Vagina (tissue), 2 donors: Measurements from ENCODE around the gene FXR2.
"Not testable (repeated sequence)": the region's sequence is repeated elsewhere in the genome, so short reads cannot be mapped to it uniquely, and the experiment has no call there.

Experiments
- POLR2A ChIP-seq, 2 donors: fragments of 450-650 bp; IDR thresholded peaks; one replicate each; pipeline ENCODE4 v1.6.1; 2017; ENCODE audit warnings: antibody characterized with exemption in 2 of 2, mild to moderate bottlenecking in 2 of 2, moderate library complexity in 2 of 2
- POLR2AphosphoS5 ChIP-seq, 2 donors: sonication (generic); formaldehyde crosslinking; IDR thresholded peaks; one replicate each; pipeline ENCODE4 v1.9.0; 2017; ENCODE audit warnings: antibody characterized with exemption in 2 of 2, mild to moderate bottlenecking in 2 of 2, low read depth in 1 of 2; ENCODE audit not compliant: insufficient read depth in 1 of 2
- TF ChIP-seq, protein P1 (sequence below), 3 experiments: fragments of 450-650 bp in 2 of 3; fragments of 200-600 bp in 1 of 3; sonication (generic) in 1 of 3; IDR thresholded peaks; one replicate each; pipeline ENCODE4 v1.5.1; 2017 to 2019; ENCODE audit warnings: antibody characterized with exemption in 3 of 3, mild to moderate bottlenecking in 2 of 3, moderate library complexity in 2 of 3

GRCh38 chr17:7597561-7597960, 17.1 kb downstream of the FXR2 start:
- TF ChIP-seq, protein P1, sequence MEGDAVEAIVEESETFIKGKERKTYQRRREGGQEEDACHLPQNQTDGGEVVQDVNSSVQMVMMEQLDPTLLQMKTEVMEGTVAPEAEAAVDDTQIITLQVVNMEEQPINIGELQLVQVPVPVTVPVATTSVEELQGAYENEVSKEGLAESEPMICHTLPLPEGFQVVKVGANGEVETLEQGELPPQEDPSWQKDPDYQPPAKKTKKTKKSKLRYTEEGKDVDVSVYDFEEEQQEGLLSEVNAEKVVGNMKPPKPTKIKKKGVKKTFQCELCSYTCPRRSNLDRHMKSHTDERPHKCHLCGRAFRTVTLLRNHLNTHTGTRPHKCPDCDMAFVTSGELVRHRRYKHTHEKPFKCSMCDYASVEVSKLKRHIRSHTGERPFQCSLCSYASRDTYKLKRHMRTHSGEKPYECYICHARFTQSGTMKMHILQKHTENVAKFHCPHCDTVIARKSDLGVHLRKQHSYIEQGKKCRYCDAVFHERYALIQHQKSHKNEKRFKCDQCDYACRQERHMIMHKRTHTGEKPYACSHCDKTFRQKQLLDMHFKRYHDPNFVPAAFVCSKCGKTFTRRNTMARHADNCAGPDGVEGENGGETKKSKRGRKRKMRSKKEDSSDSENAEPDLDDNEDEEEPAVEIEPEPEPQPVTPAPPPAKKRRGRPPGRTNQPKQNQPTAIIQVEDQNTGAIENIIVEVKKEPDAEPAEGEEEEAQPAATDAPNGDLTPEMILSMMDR (IDR thresholded peaks at IDR 0.05): not testable (repeated sequence)
- TF ChIP-seq POLR2A (IDR thresholded peaks at IDR 0.05); POLR2AphosphoS5 (IDR thresholded peaks at IDR 0.05; ENCODE audit: insufficient read depth in 1 of 2, low read depth in 1 of 2): not testable (repeated sequence)
